Right lobe of liver (tissue), 6 donors: ENCODE measurements around the gene NUCKS1. TPM values are rescaled to one million over a fixed set of nuclear protein-coding genes. Genes with fewer than 3 reads are reported as not detected.

Experiments
- ATAC-seq, 4 donors: fragments of 200-7000 bp; cut with Tn5 transposase; one replicate each; pipeline ENCODE4 v1.9.1; 2020; ENCODE audit warnings: mild to moderate bottlenecking in 4 of 4, moderate library complexity in 4 of 4
- DNase-seq, 3 donors: peaks; one replicate each; pipeline ENCODE4 v3.0.0-alpha.2; 2020
- H3K27ac ChIP-seq, 3 donors: fragments of 200-600 bp; one replicate each; pipeline ENCODE4 v1.8.0; 2022
- H3K27me3 ChIP-seq, 2 donors: fragments of 200-600 bp; one replicate each; pipeline ENCODE4 v1.8.0; 2022
- H3K36me3 ChIP-seq, 4 donors: fragments of 200-600 bp; sonication (generic) in 1 of 4; one replicate each; pipeline versions ENCODE4 v1.5.1 to v1.8.0; 2017 to 2022; ENCODE audit warnings: control low read depth in 1 of 4
- H3K4me1 ChIP-seq, 4 donors: fragments of 200-600 bp; sonication (generic) in 1 of 4; one replicate each; pipeline versions ENCODE4 v1.5.1 to v1.8.0; 2017 to 2022; ENCODE audit warnings: control low read depth in 1 of 4
- H3K4me3 ChIP-seq, 3 donors: fragments of 200-600 bp; one replicate each; pipeline ENCODE4 v1.8.0; 2022
- H3K9me3 ChIP-seq, 4 donors: fragments of 200-600 bp; sonication (generic) in 1 of 4; one replicate each; pipeline versions ENCODE4 v1.5.1 to v1.8.0; 2017 to 2022; ENCODE audit warnings: control low read depth in 1 of 4
- POLR2A ChIP-seq: fragments of 450-650 bp; IDR thresholded peaks from one replicate; pipeline ENCODE4 v1.6.1; 2017; ENCODE audit warnings: antibody characterized with exemption, mild to moderate bottlenecking
- WGBS: methylation state at CpG from one replicate; pipeline ENCODE4 v1.1.6; 2018; ENCODE audit warnings: low coverage, low lambda C conversion rate; ENCODE audit not compliant: insufficient coverage; ENCODE audit errors: missing lambda C conversion rate; 5-methylcytosine and 5-hydroxymethylcytosine counted together
- intact Hi-C, 2 donors: fragments of 100-400 bp; cut with DNase I; formaldehyde crosslinking; loops; one replicate each; pipeline versions ENCODE4 v1.11.2 to v1.14.1; 2022
- total RNA-seq, 6 experiments: library from RNA; depleted of rRNA in 2 of 6; stranded (reverse); fragments of >200 nt in 2 of 6; fragmentation: NEBNext Ultra II Directional in 3 of 6; extraction: Animal tissue kit (Norgen Biotek cat#: 25700) in 3 of 6; gene quantifications; one replicate each; pipeline versions ENCODE4 v1.1.0 to v1.2.4, GENCODE V29; 2016 to 2023
- TF ChIP-seq, protein P1 (sequence below), 4 donors: fragments of 200-600 bp in 3 of 4; fragments of 450-650 bp in 1 of 4; IDR thresholded peaks; one replicate each; pipeline versions ENCODE4 v1.5.1 to v1.8.0; 2016 to 2022; ENCODE audit warnings: antibody characterized with exemption in 4 of 4, mild to moderate bottlenecking in 2 of 4
- donor health status: DM: no; HTN: yes; CAD: no.
- donor health status: DM: no; HTN: no; CAD: no.
- donor health status: DM: no; HTN: no; CAD: no.
- donor health status: DM: no; HTN: yes; CAD: no.
- donor health status: DM: no; HTN: yes; CAD: no.

The NUCKS1 gene
- total RNA-seq, 6 experiments from 2014 or later: 32.8 to 91.1 (median 68.6) TPM

DNA sequence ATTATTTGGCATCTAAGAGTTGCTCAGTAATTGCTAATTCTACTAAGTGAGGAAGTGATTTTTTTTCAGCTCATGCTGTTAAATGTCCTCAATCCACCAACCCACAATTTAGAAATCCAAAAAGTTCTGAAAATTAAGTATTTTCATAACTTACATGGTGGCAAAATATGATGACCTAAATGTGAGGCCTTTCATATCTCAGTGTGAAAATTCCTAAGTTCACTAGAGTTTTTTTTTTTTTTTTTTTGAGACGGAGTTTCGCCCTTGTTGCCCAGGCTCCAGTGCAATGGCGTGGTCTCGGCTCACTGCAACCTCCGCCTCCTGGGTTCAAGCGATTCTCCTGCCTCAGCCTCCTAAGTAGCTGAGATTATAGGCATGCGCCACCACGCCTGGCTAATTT lies 5.6 kb downstream of the NUCKS1 start:
- TF ChIP-seq POLR2A: no peak
- TF ChIP-seq, protein P1, sequence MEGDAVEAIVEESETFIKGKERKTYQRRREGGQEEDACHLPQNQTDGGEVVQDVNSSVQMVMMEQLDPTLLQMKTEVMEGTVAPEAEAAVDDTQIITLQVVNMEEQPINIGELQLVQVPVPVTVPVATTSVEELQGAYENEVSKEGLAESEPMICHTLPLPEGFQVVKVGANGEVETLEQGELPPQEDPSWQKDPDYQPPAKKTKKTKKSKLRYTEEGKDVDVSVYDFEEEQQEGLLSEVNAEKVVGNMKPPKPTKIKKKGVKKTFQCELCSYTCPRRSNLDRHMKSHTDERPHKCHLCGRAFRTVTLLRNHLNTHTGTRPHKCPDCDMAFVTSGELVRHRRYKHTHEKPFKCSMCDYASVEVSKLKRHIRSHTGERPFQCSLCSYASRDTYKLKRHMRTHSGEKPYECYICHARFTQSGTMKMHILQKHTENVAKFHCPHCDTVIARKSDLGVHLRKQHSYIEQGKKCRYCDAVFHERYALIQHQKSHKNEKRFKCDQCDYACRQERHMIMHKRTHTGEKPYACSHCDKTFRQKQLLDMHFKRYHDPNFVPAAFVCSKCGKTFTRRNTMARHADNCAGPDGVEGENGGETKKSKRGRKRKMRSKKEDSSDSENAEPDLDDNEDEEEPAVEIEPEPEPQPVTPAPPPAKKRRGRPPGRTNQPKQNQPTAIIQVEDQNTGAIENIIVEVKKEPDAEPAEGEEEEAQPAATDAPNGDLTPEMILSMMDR (IDR thresholded peaks at IDR 0.05): no peak
- Histone ChIP-seq H3K4me3 (no peak overlapping the region), H3K36me3 (no peaks in the 10 kb centered on the region), H3K9me3 (no peaks in the 10 kb centered on the region), H3K27me3 (no peaks in the 10 kb centered on the region), H3K4me1 (peaks cover 0 to 39% (median 17%) of the 10 kb centered on the region in 4 donors), H3K27ac (no peak overlapping the region)
- ATAC-seq (no peak), DNase-seq (no peak)
- intact Hi-C loops: no loop called here
- WGBS: 92% methylated on average over 7 of the region's 8 CpGs

DNA sequence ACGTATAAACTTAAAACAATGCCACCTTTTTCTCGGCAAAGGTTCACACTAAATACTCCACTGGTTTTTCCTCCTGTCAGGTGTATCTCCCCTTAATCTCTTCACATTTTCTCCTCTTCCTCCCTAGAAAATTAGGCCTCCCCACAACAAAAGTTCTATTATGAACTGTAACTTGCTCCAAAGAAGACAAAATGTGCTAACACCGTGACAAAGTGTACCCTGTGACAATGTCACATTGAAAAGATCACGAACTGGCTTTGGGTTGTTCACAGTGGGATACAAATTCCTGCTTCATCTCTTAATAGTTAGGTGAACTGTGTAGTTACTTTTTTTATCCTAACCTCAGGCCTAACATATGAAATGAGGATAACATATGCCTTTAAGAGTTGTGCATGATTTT lies 6.0 kb downstream of the NUCKS1 start:
- ATAC-seq: no peak
- H3K4me3 ChIP-seq: no peak overlapping the region
- no peak for DNase-seq
- TF ChIP-seq, protein P1 (IDR thresholded peaks at IDR 0.05): peak in 1 of 4 donors; percentile 0
- TF ChIP-seq POLR2A: no peak
- 32% methylated on average over 4 of the region's 4 CpGs for WGBS
- H3K27me3 ChIP-seq: no peaks in the 10 kb centered on the region
- peaks cover 0 to 41% (median 17%) of the 10 kb centered on the region in 4 donors for H3K4me1 ChIP-seq
- no peaks in the 10 kb centered on the region for H3K9me3 ChIP-seq
- no peaks in the 10 kb centered on the region for H3K36me3 ChIP-seq
- H3K27ac ChIP-seq: no peak overlapping the region
- intact Hi-C loops: no loop called here

DNA sequence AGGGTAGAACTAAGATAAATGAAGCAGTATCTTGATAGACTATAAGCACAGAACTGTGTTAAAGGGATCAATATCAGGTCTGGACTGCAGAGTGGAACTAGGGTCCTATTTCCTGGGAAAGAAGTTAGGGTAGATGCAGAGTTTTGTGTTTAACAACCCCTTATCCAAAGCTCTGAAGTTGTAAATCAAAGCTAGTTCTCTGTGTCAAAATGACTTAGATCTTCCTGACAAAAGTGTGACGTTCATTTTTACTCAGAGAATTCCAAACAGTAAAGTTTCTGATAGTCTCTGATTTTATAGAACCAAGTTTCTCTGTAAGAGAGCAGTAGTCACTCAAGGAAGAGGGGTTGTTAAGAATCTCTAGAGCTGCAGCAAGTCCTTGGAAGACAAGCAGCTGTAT lies 8.3 kb downstream of the NUCKS1 start:
- DNase-seq: no peak
- TF ChIP-seq POLR2A: no peak
- TF ChIP-seq, protein P1 (IDR thresholded peaks at IDR 0.05): no peak
- 46% methylated on average over 1 of the region's 1 CpG for WGBS
- Histone ChIP-seq H3K27me3 (no peaks in the 10 kb centered on the region), H3K4me3 (no peak overlapping the region), H3K9me3 (no peaks in the 10 kb centered on the region), H3K36me3 (no peaks in the 10 kb centered on the region), H3K27ac (peak overlapping the region in 1 of 3 donors; percentile 10), H3K4me1 (peaks cover 0 to 31% (median 7%) of the 10 kb centered on the region in 4 donors)
- intact Hi-C loops: no loop called here
- ATAC-seq: no peak

DNA sequence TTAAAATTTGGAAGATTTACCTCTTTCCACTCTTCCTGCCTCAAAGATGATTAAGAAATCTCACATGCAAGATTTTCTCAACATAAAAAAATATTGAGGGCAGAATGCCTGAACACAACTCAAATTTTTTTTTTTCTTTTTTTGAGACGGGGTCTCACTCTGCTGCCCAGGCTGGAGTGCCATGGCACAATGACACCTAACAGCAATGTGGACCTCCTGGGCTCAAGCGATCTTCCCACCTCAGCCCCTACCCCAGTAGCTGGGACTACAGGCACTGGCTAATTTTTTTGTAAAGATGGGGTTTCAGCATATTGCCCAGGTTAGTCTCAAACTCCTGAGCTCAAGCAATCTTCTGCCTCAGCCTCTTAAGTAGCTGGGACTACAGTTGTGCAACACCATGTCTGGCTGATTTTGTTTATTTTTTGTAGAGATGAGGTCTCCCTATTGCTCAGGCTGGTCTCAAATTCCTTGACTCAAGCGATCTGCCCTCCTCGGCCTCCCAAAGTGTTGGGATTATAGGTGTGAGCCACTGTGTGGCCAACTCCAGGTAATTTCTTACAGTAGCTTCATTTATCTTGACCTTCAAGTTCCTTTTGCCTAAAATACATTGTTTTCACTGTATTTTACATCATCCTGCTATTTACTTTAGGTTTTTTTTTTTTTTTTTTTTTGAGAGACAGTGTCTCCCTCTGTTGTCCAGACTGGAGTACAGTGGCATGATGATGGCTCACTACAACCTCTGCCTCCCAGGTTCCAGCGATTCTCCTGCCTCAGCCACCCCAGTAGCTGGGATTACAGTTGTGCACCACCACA lies 10.4 kb downstream of the NUCKS1 start:
- TF ChIP-seq, protein P1 (IDR thresholded peaks at IDR 0.05): peak in 2 of 4 donors; percentile 22 to 34
- TF ChIP-seq POLR2A: no peak

More for the DNA sequence above, 10.4 kb downstream of the NUCKS1 start:
- DNase-seq (no peak), ATAC-seq (peak in 3 of 4 donors; percentile 41 to 47 (median 46))
- Histone ChIP-seq H3K4me3 (no peak overlapping the region), H3K36me3 (no peaks in the 10 kb centered on the region), H3K9me3 (no peaks in the 10 kb centered on the region), H3K4me1 (peaks cover 0 to 29% (median 4%) of the 10 kb centered on the region in 4 donors), H3K27me3 (no peaks in the 10 kb centered on the region), H3K27ac (no peak overlapping the region)
- intact Hi-C loops: no loop called here
- WGBS: 56% methylated on average over 4 of the region's 5 CpGs
